ENCODE results near the gene DOCK9. TPM values are rescaled to one million over a fixed set of nuclear protein-coding genes. Genes with fewer than 3 reads are reported as not detected.

DOCK9 gene
- total RNA-seq, 1 donor from 2014 or later = 153 TPM

GRCh38 chr13:98842858-98843481 lies 134.9 kb downstream of the DOCK9 start:
- Histone ChIP-seq H3K4me3 (no peak overlapping the region), H3K9me3 (no peaks in the 10 kb centered on the region), H3K27me3 (ENCODE audit: low read depth) (no peaks in the 10 kb centered on the region), H3K27ac (no peak overlapping the region), H3K4me1 (no peaks in the 10 kb centered on the region), H3K36me3 (peaks cover 46% of the 10 kb centered on the region)
- TF ChIP-seq, protein P1, sequence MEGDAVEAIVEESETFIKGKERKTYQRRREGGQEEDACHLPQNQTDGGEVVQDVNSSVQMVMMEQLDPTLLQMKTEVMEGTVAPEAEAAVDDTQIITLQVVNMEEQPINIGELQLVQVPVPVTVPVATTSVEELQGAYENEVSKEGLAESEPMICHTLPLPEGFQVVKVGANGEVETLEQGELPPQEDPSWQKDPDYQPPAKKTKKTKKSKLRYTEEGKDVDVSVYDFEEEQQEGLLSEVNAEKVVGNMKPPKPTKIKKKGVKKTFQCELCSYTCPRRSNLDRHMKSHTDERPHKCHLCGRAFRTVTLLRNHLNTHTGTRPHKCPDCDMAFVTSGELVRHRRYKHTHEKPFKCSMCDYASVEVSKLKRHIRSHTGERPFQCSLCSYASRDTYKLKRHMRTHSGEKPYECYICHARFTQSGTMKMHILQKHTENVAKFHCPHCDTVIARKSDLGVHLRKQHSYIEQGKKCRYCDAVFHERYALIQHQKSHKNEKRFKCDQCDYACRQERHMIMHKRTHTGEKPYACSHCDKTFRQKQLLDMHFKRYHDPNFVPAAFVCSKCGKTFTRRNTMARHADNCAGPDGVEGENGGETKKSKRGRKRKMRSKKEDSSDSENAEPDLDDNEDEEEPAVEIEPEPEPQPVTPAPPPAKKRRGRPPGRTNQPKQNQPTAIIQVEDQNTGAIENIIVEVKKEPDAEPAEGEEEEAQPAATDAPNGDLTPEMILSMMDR (IDR thresholded peaks at IDR 0.05) = peak; percentile 82
- intact Hi-C loops (cut with DNase I) = no loop called here
- DNase-seq (peak; percentile 56), ATAC-seq (peak; percentile 78 to 86)

DNA sequence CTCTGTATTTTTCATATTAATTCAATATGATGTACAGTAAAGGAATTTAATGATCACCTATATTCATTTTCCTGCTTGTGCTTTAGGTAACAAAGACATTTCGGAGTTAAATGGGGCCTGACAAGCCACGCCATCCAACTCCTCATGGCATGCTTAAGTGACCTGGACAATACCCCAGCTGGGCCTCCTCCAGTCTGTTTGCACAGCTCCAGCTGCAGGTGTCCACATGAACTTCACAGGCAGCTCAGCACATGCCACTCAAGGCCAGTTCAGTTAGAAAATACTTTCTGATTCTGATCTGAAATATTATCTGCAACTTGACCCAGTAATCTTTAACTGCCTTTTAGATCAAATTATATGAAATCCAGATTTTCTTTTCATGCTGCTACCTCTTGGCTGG lies 135.8 kb downstream of the DOCK9 start:
- TF ChIP-seq, protein P1 (IDR thresholded peaks at IDR 0.05) = no peak
- no peaks in the 10 kb centered on the region for H3K27me3 ChIP-seq (ENCODE audit: low read depth)
- intact Hi-C loops (cut with DNase I) = no loop called here
- no peak for DNase-seq
- no peaks in the 10 kb centered on the region for H3K9me3 ChIP-seq
- H3K36me3 ChIP-seq = peaks cover 45% of the 10 kb centered on the region
- H3K4me1 ChIP-seq = no peaks in the 10 kb centered on the region
- no peak for ATAC-seq
- H3K4me3 ChIP-seq = no peak overlapping the region
- H3K27ac ChIP-seq = no peak overlapping the region

GRCh38 chr13:98839856-98840769 lies 137.8 kb downstream of the DOCK9 start:
- no peak overlapping the region for H3K27ac ChIP-seq
- H3K4me1 ChIP-seq = no peaks in the 10 kb centered on the region
- peak; percentile 58 for DNase-seq
- intact Hi-C loops (cut with DNase I) = no loop called here
- H3K27me3 ChIP-seq (ENCODE audit: low read depth) = no peaks in the 10 kb centered on the region
- no peak overlapping the region for H3K4me3 ChIP-seq
- no peaks in the 10 kb centered on the region for H3K9me3 ChIP-seq
- peak; percentile 91 for ATAC-seq
- TF ChIP-seq, protein P1 (IDR thresholded peaks at IDR 0.05) = peak; percentile 84
- H3K36me3 ChIP-seq = peaks cover 45% of the 10 kb centered on the region

- no peaks in the 10 kb centered on the region for H3K27me3 ChIP-seq (ENCODE audit: low read depth)
- ATAC-seq (peak in 1 of 2 donors; percentile 69), DNase-seq (no peak)
- H3K9me3 ChIP-seq = no peaks in the 10 kb centered on the region
- H3K36me3 ChIP-seq = peaks cover 44% of the 10 kb centered on the region
- intact Hi-C loops (cut with DNase I) = no loop called here
- no peak overlapping the region for H3K4me3 ChIP-seq
- no peaks in the 10 kb centered on the region for H3K4me1 ChIP-seq
- TF ChIP-seq, protein P1 (IDR thresholded peaks at IDR 0.05) = no peak
- H3K27ac ChIP-seq = no peak overlapping the region
These were observed 139.1 kb downstream of the DOCK9 start for GRCh38 chr13:98838776-98839175.

- Histone ChIP-seq H3K9me3 (no peaks in the 10 kb centered on the region), H3K27me3 (ENCODE audit: low read depth) (no peaks in the 10 kb centered on the region), H3K27ac (no peak overlapping the region), H3K36me3 (peaks cover 45% of the 10 kb centered on the region), H3K4me1 (no peaks in the 10 kb centered on the region), H3K4me3 (no peak overlapping the region)
- intact Hi-C loops (cut with DNase I) = no loop called here
- ATAC-seq = no peak
- TF ChIP-seq, protein P1 (IDR thresholded peaks at IDR 0.05) = no peak
- no peak for DNase-seq
These were observed 140.0 kb downstream of the DOCK9 start for GRCh38 chr13:98837896-98838295.
